Stimulated activated CD4-positive, alpha-beta T cell treated with anti-CD3 and anti-CD28 coated beads, Interleukin-15, amount 100 ng/mL, for 48 hours (primary cell): Measurements from ENCODE around the gene HSD17B14.
"Not testable (repeated sequence)": the region's sequence is repeated elsewhere in the genome, so short reads cannot be mapped to it uniquely, and the experiment has no call there.

Experiments
- DNase-seq, 2 donors: peaks; one replicate each; pipeline ENCODE4 v3.0.0-alpha.2; 2020; ENCODE audit warnings: low read depth in 2 of 2

The HSD17B14 gene

GRCh38 chr19:48836089-48837017 lies at the start of gene HSD17B14:
TSS of gene HSD17B14 (minus strand) at chr19:48836491. CDS start at chr19:48836411, 80 bp downstream.
- DNase-seq: no peak

GRCh38 chr19:48883726-48884125 lies 47.4 kb upstream of the HSD17B14 start:
- DNase-seq: no peak

- DNase-seq: no peak
Measured at GRCh38 chr19:48881741-48882657, 45.7 kb upstream of the HSD17B14 start.

- not testable (repeated sequence) for DNase-seq
Measured at GRCh38 chr19:48879696-48880095, 43.4 kb upstream of the HSD17B14 start.

- DNase-seq: no peak
Measured at GRCh38 chr19:48879025-48879637, 42.8 kb upstream of the HSD17B14 start.

- DNase-seq: no peak
Measured at GRCh38 chr19:48878196-48879024, 42.1 kb upstream of the HSD17B14 start.

GRCh38 chr19:48877855-48878195 lies 41.5 kb upstream of the HSD17B14 start:
- no peak for DNase-seq

- DNase-seq: not testable (repeated sequence)
Measured at GRCh38 chr19:48876043-48876981, 40.0 kb upstream of the HSD17B14 start.

GRCh38 chr19:48874303-48875135 lies 38.2 kb upstream of the HSD17B14 start:
- no peak for DNase-seq

- no peak for DNase-seq
Measured at GRCh38 chr19:48873476-48874302, 37.4 kb upstream of the HSD17B14 start.

- peak; percentile 62 to 74 for DNase-seq
Measured at GRCh38 chr19:48872884-48873475, 36.7 kb upstream of the HSD17B14 start.

- DNase-seq: peak; percentile 97 to 98
Measured at GRCh38 chr19:48872182-48872883, 36.0 kb upstream of the HSD17B14 start, which contains the start of gene PPP1R15A. TSS of gene PPP1R15A (plus strand) at chr19:48872421. CDS start at chr19:48873234, 813 bp downstream.

- DNase-seq: not testable (repeated sequence)
Measured at GRCh38 chr19:48871471-48872181, 35.3 kb upstream of the HSD17B14 start.

- no peak for DNase-seq
Measured at GRCh38 chr19:48870048-48870447, 33.8 kb upstream of the HSD17B14 start.

- no peak for DNase-seq
Measured at GRCh38 chr19:48868114-48868886, 32.0 kb upstream of the HSD17B14 start, which contains the start of gene PLEKHA4. TSS of gene PLEKHA4 (minus strand) at chr19:48868617. CDS start at chr19:48867620, 997 bp downstream.
